Brain pericyte (primary cell): ENCODE data around the gene CRKL.
"Not testable (repeated sequence)": the region's sequence is repeated elsewhere in the genome, so short reads cannot be mapped to it uniquely, and the experiment has no call there.

ENCODE experiments used
- DNase-seq: peaks from one replicate; pipeline ENCODE4 v3.0.0-alpha.2; 2012; ENCODE audit warnings: low read depth, low spot score

The CRKL gene

GRCh38 chr22:20901093-20902033, 15.8 kb upstream of the CRKL start:
- not testable (repeated sequence) for DNase-seq

GRCh38 chr22:20903093-20903492, 14.1 kb upstream of the CRKL start:
- no peak for DNase-seq

GRCh38 chr22:20904008-20904979, 12.9 kb upstream of the CRKL start:
- DNase-seq = no peak

DNA sequence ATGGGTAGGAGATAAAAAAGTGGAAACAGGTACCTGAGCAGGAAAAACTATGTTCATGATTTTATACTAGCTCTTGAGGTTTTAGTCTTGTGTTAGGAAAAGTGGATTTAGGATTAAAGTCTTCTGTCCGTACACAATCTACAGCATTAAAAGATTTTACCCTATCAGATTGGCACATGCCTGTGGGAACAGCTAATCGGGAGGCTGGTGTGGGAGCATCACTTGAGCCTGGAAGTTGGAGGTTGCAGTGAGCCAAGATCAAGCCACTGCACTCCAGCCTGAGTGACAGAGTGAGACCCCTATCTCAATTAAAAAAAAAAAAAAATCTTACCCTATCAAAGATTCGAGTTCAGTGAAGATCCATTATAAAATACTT, 12.2 kb upstream of the CRKL start:
- no peak for DNase-seq

DNA sequence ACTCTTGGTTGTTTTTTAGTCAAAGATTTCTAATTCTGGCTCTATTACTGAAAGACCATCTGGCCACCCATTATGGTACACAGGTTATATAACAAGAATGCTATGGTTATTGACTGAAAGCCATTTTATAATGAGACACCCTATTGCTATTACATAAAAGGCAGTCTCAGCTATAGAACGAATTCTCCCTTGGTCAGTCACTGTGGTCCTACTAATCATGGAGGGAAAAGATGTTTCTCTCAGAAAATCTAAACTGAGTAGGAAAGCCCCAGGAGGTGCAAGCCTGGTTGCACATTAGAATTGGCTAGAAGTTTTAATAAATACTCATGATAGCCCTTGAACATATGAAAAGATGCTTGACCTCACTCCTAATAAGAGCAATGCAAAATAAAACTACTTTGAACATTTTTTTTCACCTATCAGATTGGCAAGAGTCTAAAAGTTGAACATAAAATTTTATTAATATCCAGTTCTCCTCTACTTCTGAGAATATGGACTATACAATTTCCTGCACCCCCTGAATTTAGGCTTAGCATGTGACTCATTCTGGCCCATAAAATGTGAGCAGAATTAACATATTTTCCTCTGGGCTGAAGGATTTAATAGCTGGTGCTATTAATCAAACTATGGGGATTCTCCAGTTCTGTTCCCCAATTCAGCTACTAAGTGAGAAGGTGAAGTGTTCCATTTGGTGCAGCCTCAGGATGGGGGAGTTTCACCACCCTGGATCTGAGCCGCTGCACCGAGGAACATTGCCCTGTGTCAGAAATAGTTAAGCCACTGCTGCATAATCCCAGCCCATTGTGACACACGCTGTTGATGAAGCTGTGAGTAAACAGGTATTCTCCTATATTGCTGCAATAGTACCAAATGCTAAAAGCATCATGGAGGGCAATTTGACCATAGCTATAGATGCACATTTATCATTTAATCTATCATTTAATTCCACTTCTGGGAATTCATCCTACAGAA, 11.5 kb upstream of the CRKL start:
- DNase-seq = no peak

DNA sequence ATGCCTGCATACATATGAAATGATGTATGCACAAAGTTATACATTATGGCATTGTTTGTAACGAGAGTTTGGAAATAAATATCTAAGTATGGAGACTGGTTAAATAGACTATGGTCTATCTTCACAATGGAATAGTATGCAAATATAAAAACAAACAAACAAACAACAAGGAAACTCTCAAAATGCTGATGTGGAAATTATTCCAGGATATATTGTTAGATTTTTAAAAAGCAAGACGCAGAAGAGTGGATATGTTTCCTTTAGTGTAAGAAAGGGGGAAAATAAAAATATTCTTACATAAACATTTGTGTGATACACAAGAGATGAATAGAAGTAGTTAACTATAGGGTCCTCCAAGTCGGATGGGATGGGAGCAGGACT, 10.8 kb upstream of the CRKL start:
- no peak for DNase-seq

- not testable (repeated sequence) for DNase-seq
Measured at GRCh38 chr22:20908717-20909116, 8.5 kb upstream of the CRKL start.

DNA sequence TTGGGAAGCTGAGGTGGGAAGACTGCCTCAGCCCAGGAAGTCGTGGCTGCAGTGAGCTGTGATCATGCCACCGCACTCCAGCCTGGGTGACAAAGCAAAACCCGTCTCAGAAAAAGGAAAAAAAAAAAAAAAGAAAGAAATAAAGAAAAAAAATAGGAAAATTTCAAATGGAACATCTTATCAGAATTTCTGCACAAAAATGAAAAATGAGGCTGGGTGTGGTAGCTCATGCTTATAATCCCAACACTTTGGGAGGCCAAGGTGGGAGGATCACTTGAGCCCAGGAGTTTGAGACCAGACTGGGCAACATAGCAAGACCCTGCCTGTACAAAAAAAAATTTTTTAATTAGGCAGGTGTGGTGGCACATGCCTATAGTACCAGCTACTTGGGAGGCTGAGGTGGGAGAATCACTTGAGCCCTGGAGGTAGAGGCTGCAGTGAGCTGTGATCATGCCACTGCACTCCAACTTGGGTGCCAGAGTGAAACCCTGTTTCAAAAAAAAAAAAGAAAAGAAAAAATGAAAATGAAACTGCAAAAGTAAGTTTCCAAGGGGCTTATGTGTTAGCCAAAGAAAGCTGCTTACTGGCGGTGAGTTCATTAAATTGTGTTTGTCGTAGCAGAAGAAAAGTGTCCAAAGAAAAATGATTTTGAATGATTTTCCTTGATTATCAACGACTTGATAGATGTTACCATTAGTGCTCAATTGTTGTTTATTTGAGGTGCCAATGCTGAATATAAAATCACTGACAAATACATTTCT, 7.5 kb upstream of the CRKL start:
- no peak for DNase-seq

DNA sequence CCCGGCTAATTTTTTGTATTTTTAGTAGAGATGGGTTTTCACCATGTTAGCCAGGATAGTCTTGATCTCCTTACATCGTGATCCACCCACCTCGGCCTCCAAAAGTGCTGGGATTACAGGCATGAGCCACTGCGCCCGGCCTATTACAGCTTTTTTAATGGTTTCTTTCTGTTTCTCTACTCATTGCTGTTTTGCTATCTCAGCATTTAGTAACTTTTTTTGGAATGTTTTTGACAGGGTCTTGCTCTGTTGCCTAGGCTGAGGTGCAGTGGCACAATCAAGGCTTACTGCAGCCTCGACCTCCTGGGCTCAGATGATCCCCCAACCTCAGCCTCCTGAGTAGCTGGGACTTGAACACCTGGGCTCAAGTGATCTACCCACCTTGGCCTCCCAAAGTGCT, 4.7 kb upstream of the CRKL start:
- DNase-seq = no peak

- no peak for DNase-seq
Measured at GRCh38 chr22:20918663-20919218, 1.5 kb downstream of the CRKL start.

GRCh38 chr22:20919718-20920117, 2.5 kb downstream of the CRKL start:
- DNase-seq = no peak

GRCh38 chr22:20920881-20921203, 3.6 kb downstream of the CRKL start:
- DNase-seq = no peak

GRCh38 chr22:20922141-20922751, 5.0 kb downstream of the CRKL start:
- DNase-seq = no peak

- no peak for DNase-seq
Measured at GRCh38 chr22:20926243-20926642, 9.0 kb downstream of the CRKL start.

GRCh38 chr22:20927940-20928572, 10.8 kb downstream of the CRKL start:
- DNase-seq = no peak

DNA sequence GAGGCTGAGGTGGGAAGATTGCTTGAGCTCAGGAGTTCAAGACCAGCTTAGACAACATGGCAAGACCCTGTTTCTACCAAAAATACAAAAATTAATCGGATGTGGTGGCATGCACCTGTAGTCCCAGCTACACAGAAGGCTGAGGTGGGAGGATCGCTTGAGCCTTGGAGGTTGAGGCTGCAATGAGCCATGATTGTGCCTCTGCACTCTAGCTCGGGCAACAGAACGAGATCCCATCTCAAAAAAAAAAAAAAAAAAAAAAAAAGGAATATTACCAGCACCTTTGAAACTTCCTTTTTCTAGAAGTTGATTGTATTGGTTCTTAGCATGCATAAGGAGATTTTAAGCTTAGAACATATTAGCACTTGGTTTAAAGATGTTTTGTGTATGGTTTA, 11.4 kb downstream of the CRKL start:
- DNase-seq = no peak

- no peak for DNase-seq
Measured at GRCh38 chr22:20930004-20930403, 12.8 kb downstream of the CRKL start.

DNA sequence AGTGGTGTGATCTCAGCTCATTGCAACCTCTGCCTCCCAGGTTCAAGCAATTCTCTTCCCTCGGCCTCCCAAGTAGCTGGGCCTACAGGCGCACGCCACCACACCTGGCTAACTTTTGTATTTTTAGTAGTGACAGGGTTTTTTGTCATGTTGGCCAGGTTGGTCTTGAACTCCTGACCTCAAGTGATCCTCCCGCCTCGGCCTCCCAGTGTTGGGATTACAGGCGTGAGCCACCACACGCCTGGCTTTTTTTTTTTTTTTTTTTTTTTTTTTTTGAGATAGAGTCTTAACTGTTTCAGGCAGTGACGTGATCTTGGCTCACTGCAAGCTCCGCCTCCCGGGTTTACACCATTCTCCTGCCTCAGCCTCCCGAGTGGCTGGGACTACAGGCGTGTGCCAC, 13.2 kb downstream of the CRKL start:
- not testable (repeated sequence) for DNase-seq

DNA sequence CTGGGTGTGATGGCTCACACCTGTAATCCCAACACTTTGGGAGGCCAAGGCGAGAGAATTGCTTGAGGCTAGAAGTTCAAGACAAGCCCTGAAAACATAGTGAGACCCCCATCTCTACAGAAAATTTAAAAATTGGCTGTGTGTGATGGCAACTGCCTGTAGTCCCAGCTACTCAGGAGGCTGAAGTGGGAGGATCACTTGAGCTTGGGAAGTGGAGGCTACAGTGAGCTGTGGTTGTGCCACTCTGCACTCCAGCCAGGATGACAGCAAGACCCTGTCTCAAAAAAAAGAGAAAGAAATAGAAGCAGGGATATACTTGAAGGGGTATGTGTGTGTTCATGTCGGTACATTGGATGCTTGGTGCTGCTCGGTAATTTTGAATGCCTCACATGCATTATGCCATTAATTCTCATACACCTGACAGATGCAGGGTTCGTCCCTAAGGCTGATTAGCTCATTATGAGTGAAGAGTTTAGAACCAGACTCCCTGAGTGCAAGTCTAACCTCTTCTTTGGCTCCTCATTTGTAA, 14.0 kb downstream of the CRKL start:
- DNase-seq = no peak
